ENCODE results near the gene SLC6A19.
"Not testable (repeated sequence)": the region's sequence is repeated elsewhere in the genome, so short reads cannot be mapped to it uniquely, and the experiment has no call there.

Gene SLC6A19

DNA sequence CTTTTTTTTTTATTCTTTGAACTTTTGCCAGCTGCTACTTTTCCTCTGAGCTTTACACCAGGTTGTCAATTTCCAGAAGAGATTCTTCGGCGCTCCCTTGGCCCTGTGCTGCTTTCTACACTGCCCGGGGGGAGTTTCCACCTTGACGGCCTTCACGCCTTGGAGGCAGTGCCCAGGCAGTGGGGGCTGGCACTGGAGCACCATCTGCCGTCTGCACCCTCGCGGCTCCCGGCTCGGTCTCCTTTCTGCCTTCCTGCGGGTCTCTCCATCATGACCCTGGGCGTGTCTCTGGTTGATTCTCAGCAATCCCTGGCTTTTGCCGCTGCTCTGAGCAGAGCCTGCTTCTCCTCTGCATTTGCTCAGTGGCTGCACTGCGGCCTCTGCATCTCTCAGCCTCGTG, 26.7 kb downstream of the SLC6A19 start:
- TF ChIP-seq, protein P1, sequence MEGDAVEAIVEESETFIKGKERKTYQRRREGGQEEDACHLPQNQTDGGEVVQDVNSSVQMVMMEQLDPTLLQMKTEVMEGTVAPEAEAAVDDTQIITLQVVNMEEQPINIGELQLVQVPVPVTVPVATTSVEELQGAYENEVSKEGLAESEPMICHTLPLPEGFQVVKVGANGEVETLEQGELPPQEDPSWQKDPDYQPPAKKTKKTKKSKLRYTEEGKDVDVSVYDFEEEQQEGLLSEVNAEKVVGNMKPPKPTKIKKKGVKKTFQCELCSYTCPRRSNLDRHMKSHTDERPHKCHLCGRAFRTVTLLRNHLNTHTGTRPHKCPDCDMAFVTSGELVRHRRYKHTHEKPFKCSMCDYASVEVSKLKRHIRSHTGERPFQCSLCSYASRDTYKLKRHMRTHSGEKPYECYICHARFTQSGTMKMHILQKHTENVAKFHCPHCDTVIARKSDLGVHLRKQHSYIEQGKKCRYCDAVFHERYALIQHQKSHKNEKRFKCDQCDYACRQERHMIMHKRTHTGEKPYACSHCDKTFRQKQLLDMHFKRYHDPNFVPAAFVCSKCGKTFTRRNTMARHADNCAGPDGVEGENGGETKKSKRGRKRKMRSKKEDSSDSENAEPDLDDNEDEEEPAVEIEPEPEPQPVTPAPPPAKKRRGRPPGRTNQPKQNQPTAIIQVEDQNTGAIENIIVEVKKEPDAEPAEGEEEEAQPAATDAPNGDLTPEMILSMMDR (IDR thresholded peaks at IDR 0.05; ENCODE audit: low read depth, low read length, missing control alignments) = no peak
- H3K4me3 ChIP-seq (ENCODE audit: low read depth, low read length) = no peak overlapping the region
- no peak for DNase-seq (ENCODE audit: low read depth)
- in situ Hi-C loops (cut with HindIII; ENCODE audit: low sequenced_read_pairs) = no loop called here

DNA sequence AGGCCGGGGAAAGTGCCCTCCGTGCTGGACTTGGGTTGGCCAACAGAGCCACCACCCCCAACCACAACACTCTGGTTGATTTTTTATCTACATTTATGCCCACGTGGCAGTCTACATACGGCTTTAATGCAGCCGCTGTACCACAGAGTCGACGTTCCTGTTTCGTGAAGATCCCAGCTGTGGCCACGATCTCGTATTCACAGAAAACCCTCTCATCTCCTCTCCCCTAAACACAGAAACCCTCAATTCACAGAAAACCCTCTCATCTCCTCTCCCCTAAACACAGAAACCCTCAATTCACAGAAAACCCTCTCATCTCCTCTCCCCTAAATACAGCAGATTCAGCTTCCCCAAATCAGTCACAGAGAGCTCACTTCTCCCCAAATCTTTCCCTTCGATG, 27.6 kb downstream of the SLC6A19 start:
- DNase-seq (ENCODE audit: low read depth); in situ Hi-C loops (cut with HindIII; ENCODE audit: low sequenced_read_pairs); H3K4me3 ChIP-seq (ENCODE audit: low read depth, low read length): not testable (repeated sequence)

DNA sequence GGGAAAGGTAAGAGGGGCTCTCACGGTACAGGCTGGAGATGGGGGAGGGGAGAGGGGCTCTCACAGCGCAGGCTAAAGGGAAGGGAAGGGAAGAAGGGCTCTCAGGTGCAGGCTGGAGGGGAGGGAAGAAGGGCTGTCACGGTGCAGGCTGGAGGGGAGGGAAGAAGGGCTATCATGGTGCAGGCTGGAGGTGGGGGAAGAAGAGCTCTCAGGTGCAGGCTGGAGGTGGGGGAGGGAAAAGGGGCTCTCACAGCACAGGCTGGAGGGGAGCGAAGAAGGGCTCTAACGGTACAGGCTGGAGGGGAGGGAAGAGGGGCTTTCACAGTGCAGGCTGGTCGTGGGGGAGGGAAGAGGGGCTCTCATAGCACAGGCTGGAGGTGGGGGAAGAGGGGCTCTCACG, 28.4 kb downstream of the SLC6A19 start:
- in situ Hi-C loops (cut with HindIII; ENCODE audit: low sequenced_read_pairs) = no loop called here
- H3K4me3 ChIP-seq (ENCODE audit: low read depth, low read length) = no peak overlapping the region
- no peak for DNase-seq (ENCODE audit: low read depth)
- TF ChIP-seq, protein P1 (IDR thresholded peaks at IDR 0.05; ENCODE audit: low read depth, low read length, missing control alignments) = no peak

DNA sequence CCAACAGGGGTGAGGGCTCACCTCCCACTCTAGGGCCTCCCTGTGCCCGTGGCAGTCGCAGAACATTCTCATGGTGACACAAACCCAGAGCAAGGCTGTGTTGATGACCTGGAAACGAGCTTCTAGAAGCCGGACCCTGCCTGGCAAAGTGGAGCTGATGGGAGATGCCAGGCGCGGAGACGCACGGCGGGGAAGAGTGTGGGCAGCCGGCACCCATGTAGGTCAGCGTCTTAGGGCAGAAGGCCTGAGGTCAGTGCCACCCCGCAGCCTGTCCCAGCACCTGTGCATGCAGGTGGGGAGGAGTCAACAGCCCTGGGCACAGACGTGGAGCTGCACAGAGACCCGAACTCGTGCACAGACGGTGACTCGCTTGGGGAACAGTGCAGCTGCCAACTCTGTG, 29.2 kb downstream of the SLC6A19 start:
- DNase-seq (ENCODE audit: low read depth) = no peak
- in situ Hi-C loops (cut with HindIII; ENCODE audit: low sequenced_read_pairs) = no loop called here
- no peak overlapping the region for H3K4me3 ChIP-seq (ENCODE audit: low read depth, low read length)
- TF ChIP-seq, protein P1 (IDR thresholded peaks at IDR 0.05; ENCODE audit: low read depth, low read length, missing control alignments) = no peak

- DNase-seq (ENCODE audit: low read depth) = no peak
- TF ChIP-seq, protein P1 (IDR thresholded peaks at IDR 0.05; ENCODE audit: low read depth, low read length, missing control alignments) = no peak
- no peak overlapping the region for H3K4me3 ChIP-seq (ENCODE audit: low read depth, low read length)
- in situ Hi-C loops (cut with HindIII; ENCODE audit: low sequenced_read_pairs) = no loop called here
Measured at GRCh38 chr5:1231354-1231905, 30.0 kb downstream of the SLC6A19 start.

- H3K4me3 ChIP-seq (ENCODE audit: low read depth, low read length) = no peak overlapping the region
- no peak for DNase-seq (ENCODE audit: low read depth)
- in situ Hi-C loops (cut with HindIII; ENCODE audit: low sequenced_read_pairs) = no loop called here
- TF ChIP-seq, protein P1 (IDR thresholded peaks at IDR 0.05; ENCODE audit: low read depth, low read length, missing control alignments) = no peak
Measured at GRCh38 chr5:1232780-1233179, 31.4 kb downstream of the SLC6A19 start.

DNA sequence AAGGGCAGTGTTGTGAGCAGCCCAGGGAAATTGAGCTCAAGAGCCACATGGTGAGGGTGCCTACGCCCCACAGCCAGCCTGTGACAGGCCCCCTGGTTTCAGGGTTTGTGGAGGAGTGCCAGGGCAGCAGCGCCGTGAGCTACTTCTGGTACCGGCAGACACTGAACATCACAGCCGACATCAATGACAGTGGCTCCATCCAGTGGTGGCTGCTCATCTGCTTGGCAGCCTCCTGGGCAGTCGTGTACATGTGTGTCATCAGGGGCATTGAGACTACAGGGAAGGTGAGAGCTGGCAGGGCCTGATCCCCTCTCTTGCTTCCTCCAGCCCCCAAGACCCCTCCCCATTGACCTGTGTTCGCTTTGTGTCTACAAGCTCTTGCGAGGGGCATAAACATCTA, 34.0 kb downstream of the SLC6A19 start:
- H3K4me3 ChIP-seq (ENCODE audit: low read depth, low read length) = no peak overlapping the region
- TF ChIP-seq, protein P1 (IDR thresholded peaks at IDR 0.05; ENCODE audit: low read depth, low read length, missing control alignments) = no peak
- in situ Hi-C loops (cut with HindIII; ENCODE audit: low sequenced_read_pairs) = no loop called here
- DNase-seq (ENCODE audit: low read depth) = no peak

Data from astrocyte of the cerebellum (primary cell).